ENCODE measurements around the gene NAALADL2. TPM values are rescaled to one million over a fixed set of nuclear protein-coding genes. Genes with fewer than 3 reads are reported as not detected.

The NAALADL2 gene
- total and polyA plus RNA-seq, 2 of the 8 experiments (the other 6 are each of a cell fraction or from before 2014, with no cell fraction given) = 0.12 to 0.22 TPM

GRCh38 chr3:174949523-174949922 is 90.4 kb downstream of the NAALADL2 start (continued):
- TF ChIP-seq SUZ12 (IDR thresholded peaks at IDR 0.05; ENCODE audit: low read length) = no peak
- TF ChIP-seq JUND (IDR thresholded peaks at IDR 0.05; ENCODE audit: low read length) = no peak
- no peak for TF ChIP-seq JUN (IDR thresholded peaks at IDR 0.05; ENCODE audit: low read depth, low read length)
- TF ChIP-seq GABPA (IDR thresholded peaks at IDR 0.05; ENCODE audit: borderline replicate concordance, insufficient read depth, low read length) = no peak
- no peak for TF ChIP-seq NANOG (IDR thresholded peaks at IDR 0.05; ENCODE audit: insufficient read depth, low read depth, low read length, poor library complexity, severe bottlenecking)
- TF ChIP-seq SP4 (IDR thresholded peaks at IDR 0.05; ENCODE audit: low read length) = no peak
